Stomach (tissue), 9 donors: ENCODE measurements around the gene CEP152. TPM values are rescaled to one million over a fixed set of nuclear protein-coding genes. Genes with fewer than 3 reads are reported as not detected.

ENCODE experiments used
- DNase-seq, 2 donors: peaks; one replicate each; pipeline versions ENCODE4 v3.0.0 to v3.0.0-alpha.2; 2013 to 2019
- H3K27ac ChIP-seq, 5 donors: fragments of 200-600 bp in 4 of 5; sonication (generic) in 4 of 5; one replicate each; pipeline ENCODE4 v1.5.1; 2013 to 2019; ENCODE audit warnings: mild to moderate bottlenecking in 1 of 5, moderate library complexity in 1 of 5
- H3K27me3 ChIP-seq, 3 donors: fragments of 200-600 bp; sonication (generic); one replicate each; pipeline ENCODE4 v1.5.1; 2017 to 2019; ENCODE audit warnings: mixed run types in 1 of 3
- H3K36me3 ChIP-seq, 4 donors: fragments of 200-600 bp; sonication (generic); 1 replicate in 3 of 4; 2 replicates in 1 of 4; pipeline ENCODE4 v1.5.1; 2016 to 2019
- H3K4me1 ChIP-seq, 4 donors: fragments of 200-600 bp; sonication (generic); one replicate each; pipeline ENCODE4 v1.5.1; 2016 to 2019
- H3K4me3 ChIP-seq, 4 donors: fragments of 200-600 bp; sonication (generic) in 3 of 4; one replicate each; pipeline ENCODE4 v1.5.1; 2016 to 2019; ENCODE audit warnings: mild to moderate bottlenecking in 1 of 4
- H3K9me3 ChIP-seq, 4 donors: fragments of 200-600 bp; sonication (generic); one replicate each; pipeline ENCODE4 v1.5.1; 2016 to 2019
- EP300 ChIP-seq: sonication (generic); formaldehyde crosslinking; IDR thresholded peaks from one replicate; pipeline ENCODE4 v1.6.1; 2017; ENCODE audit warnings: antibody characterized with exemption
- POLR2A ChIP-seq, 4 donors: fragments of 450-650 bp; IDR thresholded peaks; one replicate each; pipeline ENCODE4 v1.6.1; 2016; ENCODE audit warnings: antibody characterized with exemption in 4 of 4, control low read depth in 2 of 4, mild to moderate bottlenecking in 1 of 4, moderate library complexity in 1 of 4
- POLR2AphosphoS5 ChIP-seq, 3 donors: sonication (generic); formaldehyde crosslinking; IDR thresholded peaks; one replicate each; pipeline ENCODE4 v1.6.1; 2016; ENCODE audit warnings: antibody characterized with exemption in 3 of 3
- WGBS, 5 donors: extraction: QIAGEN DNeasy Blood & Tissue Kit in 3 of 5; methylation state at CpG; one replicate each; pipeline versions ENCODE4 v1.1.5 to v1.1.7; 2013 to 2018; 5-methylcytosine and 5-hydroxymethylcytosine counted together
- intact Hi-C: fragments of 100-400 bp; cut with DNase I; formaldehyde crosslinking; loops from one replicate; pipeline ENCODE4 v1.15.1; 2023; ENCODE audit warnings: low total_unique reads
- polyA plus RNA-seq, 3 donors: library from polyadenylated mRNA; stranded (reverse); fragments of 200-250 nt; gene quantifications; one replicate each; pipeline ENCODE4 v1.2.3, GENCODE V29; 2013
- total RNA-seq, 5 donors: library from RNA; depleted of rRNA; stranded (reverse); fragments of >200 nt; gene quantifications; one replicate each; pipeline versions ENCODE4 v1.1.0 to v1.2.3, GENCODE V29; 2014 to 2016
- TF ChIP-seq, protein P1 (sequence below), 7 experiments: fragments of 450-650 bp in 4 of 7; fragments of 200-600 bp in 3 of 7; sonication (generic) in 3 of 7; IDR thresholded peaks; one replicate each; pipeline ENCODE4 v1.5.1; 2016 to 2019; ENCODE audit warnings: antibody characterized with exemption in 7 of 7, control low read depth in 2 of 7, mild to moderate bottlenecking in 1 of 7
- donor health status: healthy with polysubstance abuse.
- donor health status: Bipolar disorder and iron deficiency.
- donor health status: healthy.

CEP152 gene
- total and polyA plus RNA-seq, 8 donors: 0.61 to 36.2 (median 10.0) TPM

GRCh38 chr15:48800811-48801455 is 9.9 kb downstream of the CEP152 start:
- WGBS, 5 donors: 20 to 35% (median 21%) methylated on average over 4 of the region's 4 CpGs
- H3K27ac ChIP-seq: no peak overlapping the region
- peaks cover 0 to 7% (median 0%) of the 10 kb centered on the region in 4 donors for H3K4me1 ChIP-seq
- no peaks in the 10 kb centered on the region for H3K9me3 ChIP-seq
- no peak overlapping the region for H3K4me3 ChIP-seq
- intact Hi-C loops: no loop called here
- H3K27me3 ChIP-seq: no peaks in the 10 kb centered on the region
- DNase-seq: peak in 1 of 2 donors; percentile 61
- H3K36me3 ChIP-seq: peaks cover 0 to 5% (median 0%) of the 10 kb centered on the region in 4 donors
- TF ChIP-seq, protein P1, sequence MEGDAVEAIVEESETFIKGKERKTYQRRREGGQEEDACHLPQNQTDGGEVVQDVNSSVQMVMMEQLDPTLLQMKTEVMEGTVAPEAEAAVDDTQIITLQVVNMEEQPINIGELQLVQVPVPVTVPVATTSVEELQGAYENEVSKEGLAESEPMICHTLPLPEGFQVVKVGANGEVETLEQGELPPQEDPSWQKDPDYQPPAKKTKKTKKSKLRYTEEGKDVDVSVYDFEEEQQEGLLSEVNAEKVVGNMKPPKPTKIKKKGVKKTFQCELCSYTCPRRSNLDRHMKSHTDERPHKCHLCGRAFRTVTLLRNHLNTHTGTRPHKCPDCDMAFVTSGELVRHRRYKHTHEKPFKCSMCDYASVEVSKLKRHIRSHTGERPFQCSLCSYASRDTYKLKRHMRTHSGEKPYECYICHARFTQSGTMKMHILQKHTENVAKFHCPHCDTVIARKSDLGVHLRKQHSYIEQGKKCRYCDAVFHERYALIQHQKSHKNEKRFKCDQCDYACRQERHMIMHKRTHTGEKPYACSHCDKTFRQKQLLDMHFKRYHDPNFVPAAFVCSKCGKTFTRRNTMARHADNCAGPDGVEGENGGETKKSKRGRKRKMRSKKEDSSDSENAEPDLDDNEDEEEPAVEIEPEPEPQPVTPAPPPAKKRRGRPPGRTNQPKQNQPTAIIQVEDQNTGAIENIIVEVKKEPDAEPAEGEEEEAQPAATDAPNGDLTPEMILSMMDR (IDR thresholded peaks at IDR 0.05): peak in 3 of 7 experiments; percentile 31 to 46 (median 33)
- TF ChIP-seq EP300: no peak
- TF ChIP-seq POLR2A (IDR thresholded peaks at IDR 0.05): no peak

- H3K36me3 ChIP-seq: peaks cover 0 to 5% (median 0%) of the 10 kb centered on the region in 4 donors
- DNase-seq: no peak
- 80 to 88% (median 83%) methylated on average over 1 of the region's 1 CpG for WGBS, 5 donors
- intact Hi-C loops: no loop called here
- H3K4me1 ChIP-seq: peaks cover 0 to 7% (median 0%) of the 10 kb centered on the region in 4 donors
- H3K27ac ChIP-seq: no peak overlapping the region
- no peaks in the 10 kb centered on the region for H3K27me3 ChIP-seq
- TF ChIP-seq POLR2AphosphoS5 (IDR thresholded peaks at IDR 0.05) (no peak), POLR2A (IDR thresholded peaks at IDR 0.05) (no peak), EP300 (no peak)
- TF ChIP-seq, protein P1 (IDR thresholded peaks at IDR 0.05): no peak
- no peak overlapping the region for H3K4me3 ChIP-seq
- no peaks in the 10 kb centered on the region for H3K9me3 ChIP-seq
Observed at GRCh38 chr15:48800245-48800644, 10.6 kb downstream of the CEP152 start.

DNA sequence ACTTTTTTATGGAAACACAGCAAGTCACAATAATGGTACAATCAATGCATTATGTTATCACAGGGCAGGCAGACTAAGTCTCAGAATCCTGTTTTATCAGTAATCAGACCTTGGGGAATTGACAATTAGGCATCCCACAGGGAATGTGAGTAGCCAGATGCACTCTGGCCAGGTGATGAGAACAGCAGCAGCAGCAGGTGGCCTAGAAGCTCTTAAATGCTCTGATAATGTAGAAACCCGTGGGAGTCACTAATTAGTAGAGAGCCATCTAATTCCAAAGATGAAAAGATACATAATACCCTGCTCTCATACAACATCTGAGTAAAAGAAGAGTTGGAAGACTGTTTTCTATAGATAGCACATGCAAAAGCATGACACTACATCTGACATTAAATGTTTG is 12.6 kb downstream of the CEP152 start:
- no peak overlapping the region for H3K4me3 ChIP-seq
- H3K36me3 ChIP-seq: peaks cover 0 to 5% (median 0%) of the 10 kb centered on the region in 4 donors
- TF ChIP-seq POLR2AphosphoS5 (IDR thresholded peaks at IDR 0.05) (no peak), POLR2A (IDR thresholded peaks at IDR 0.05) (no peak), EP300 (no peak)
- TF ChIP-seq, protein P1 (IDR thresholded peaks at IDR 0.05): no peak
- intact Hi-C loops: loop anchor here (10.0 kb wide), 1 partner anchor 434 kb away; no protein-coding TSS in a partner anchor
- peaks cover 0 to 19% (median 4%) of the 10 kb centered on the region in 4 donors for H3K4me1 ChIP-seq
- H3K27me3 ChIP-seq: no peaks in the 10 kb centered on the region
- H3K9me3 ChIP-seq: no peaks in the 10 kb centered on the region
- DNase-seq: no peak
- no peak overlapping the region for H3K27ac ChIP-seq
- WGBS, 5 donors: 55 to 83% (median 61%) methylated on average over 1 of the region's 1 CpG

DNA sequence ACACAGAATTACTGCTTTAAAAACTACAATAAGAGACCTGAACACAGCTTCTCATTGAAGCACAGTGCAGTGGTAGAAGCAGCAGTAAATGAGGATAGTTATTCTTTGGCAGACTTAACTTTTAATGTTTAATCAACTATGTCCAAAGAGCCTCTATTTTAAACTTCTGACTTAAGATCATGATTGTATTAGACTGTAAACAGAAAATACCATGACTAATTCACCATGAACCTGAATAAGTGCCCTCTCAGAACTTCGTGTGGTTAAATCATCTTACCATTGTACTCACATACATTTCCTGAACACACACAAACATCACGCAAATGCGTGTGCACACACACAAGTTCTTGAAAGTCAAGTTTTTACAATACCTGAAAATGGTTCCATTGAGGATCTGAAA is 13.9 kb downstream of the CEP152 start:
- H3K4me3 ChIP-seq: no peak overlapping the region
- intact Hi-C loops: loop anchor here (10.0 kb wide), 1 partner anchor 432 kb away; no protein-coding TSS in a partner anchor
- TF ChIP-seq POLR2AphosphoS5 (IDR thresholded peaks at IDR 0.05) (no peak), EP300 (no peak), POLR2A (IDR thresholded peaks at IDR 0.05) (no peak)
- TF ChIP-seq, protein P1 (IDR thresholded peaks at IDR 0.05): no peak
- H3K27ac ChIP-seq: peak overlapping the region in 2 of 5 donors; percentile 8 to 15
- H3K27me3 ChIP-seq: no peaks in the 10 kb centered on the region
- no peaks in the 10 kb centered on the region for H3K9me3 ChIP-seq
- DNase-seq: no peak
- H3K36me3 ChIP-seq: peaks cover 0 to 16% (median 10%) of the 10 kb centered on the region in 4 donors
- 56 to 66% (median 59%) methylated on average over 3 of the region's 3 CpGs for WGBS, 5 donors
- peaks cover 0 to 19% (median 4%) of the 10 kb centered on the region in 4 donors for H3K4me1 ChIP-seq
